Hepatic stellate cell (primary cell): Measurements from ENCODE around the gene CASP5.
"Not testable (repeated sequence)": the region's sequence is repeated elsewhere in the genome, so short reads cannot be mapped to it uniquely, and the experiment has no call there.

ENCODE experiments used
- DNase-seq: peaks from one replicate; pipeline ENCODE4 v3.0.0; 2011; ENCODE audit warnings: low spot score

Gene CASP5

DNA sequence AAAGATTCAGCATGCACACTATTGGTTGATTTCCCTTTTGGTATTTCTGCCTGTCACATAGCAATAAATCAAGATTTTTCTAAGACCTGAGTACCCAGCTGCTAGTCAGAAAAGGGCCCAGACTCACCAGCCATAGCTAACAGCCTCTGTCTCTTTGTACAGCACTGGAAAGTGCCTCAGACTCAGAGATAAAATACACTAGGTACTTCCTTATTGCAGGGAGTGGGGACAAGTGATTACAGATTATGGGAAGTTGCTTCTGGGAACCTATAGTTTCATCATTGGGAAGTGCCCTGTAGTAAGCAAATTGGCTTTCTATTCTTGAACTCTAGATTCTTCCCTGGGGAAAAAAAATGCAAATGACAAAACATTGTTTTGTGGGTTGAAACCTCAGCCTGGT, at the start of gene CASP5:
Gene CASP5, minus strand, starts transcription at position 166 of the 400 bp plus-strand sequence. Its CDS starts 32 bp downstream, at position 134.
- DNase-seq = no peak

DNA sequence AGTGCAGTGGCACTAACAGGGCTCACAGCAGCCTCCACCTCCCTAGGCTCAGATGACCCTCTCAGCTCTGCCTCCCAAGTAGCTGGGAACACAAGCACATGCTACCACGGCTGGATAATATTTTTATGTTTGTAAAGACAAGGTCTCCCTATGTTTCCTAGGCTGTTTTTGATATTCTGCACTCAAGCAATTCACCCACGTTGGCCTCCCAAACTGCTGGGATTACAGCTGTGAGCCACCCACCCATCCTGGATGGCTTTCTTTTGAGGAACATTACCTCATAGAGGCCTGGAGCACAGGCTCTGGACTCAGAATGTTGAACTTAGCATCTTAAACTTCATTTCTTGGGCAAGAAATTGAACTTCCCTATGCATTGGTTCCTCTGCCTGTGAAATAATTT, 49.1 kb upstream of the CASP5 start:
- DNase-seq = not testable (repeated sequence)

DNA sequence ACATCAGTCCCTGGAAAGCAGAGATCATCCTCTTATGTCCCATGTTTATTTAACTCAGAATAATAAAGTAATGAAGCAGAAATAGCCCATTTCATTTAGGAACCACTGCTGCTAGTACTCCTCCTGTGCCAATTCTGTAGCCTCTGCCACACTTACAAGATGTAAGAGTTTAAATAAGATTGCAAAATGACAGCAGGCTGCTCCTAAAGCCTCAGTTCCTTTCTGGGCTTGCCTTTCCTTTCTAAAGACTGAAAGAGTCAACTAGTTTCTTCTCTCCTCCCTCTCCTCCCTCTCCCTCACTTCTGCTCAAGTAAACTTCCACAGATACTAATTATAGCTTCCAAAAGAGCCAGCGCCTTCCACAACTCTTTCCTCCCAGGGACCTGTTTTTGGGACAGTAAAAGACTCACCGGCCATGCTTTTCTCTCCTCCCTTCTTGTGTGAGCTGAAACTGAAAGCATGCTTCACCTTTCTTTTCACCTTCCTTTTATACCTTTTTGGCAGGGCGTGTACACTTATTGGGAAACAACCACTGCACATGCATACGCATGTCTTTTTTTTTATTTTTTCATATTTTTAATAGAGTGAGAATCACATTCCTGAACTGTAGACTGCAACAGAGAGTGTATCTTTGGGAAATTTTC, 48.2 kb upstream of the CASP5 start:
- DNase-seq = no peak

DNA sequence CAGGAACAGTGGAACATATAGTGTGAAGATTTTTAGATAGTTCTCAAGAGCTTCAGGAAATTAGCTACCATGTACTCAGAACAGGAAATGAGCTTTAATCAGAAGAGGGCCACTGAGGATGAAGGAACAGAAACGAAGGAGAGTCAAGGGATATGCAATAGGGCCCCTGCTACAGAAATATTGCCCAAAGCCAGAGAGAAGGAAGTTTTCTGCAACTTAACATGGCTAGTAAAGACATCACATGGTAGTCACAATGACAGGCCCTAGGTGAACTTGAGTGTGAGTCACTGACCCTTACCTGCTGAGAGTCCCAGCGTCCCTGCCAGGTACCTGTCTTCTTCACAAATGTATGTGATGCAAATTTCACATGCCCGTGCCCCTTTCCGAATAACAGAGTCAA, 47.3 kb upstream of the CASP5 start:
- DNase-seq = no peak

DNA sequence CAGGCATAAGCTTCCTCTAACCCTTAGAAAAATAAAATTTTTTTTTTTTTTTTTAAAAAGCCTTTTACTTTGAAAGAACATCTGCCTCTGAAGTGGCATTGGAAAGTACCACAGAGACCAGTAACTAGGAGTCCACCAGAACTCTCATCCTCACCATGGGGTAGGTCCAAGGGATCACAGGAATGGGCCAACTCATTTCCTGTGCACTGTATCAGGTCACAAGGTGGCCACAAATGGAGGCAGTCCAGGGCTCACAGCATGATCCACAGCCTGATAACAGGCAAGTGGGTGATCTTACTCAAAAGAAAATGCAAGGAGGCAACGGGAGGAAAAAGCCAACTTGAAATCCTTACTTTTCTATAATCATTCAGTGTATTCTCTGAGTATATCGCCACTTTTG, 46.8 kb upstream of the CASP5 start:
- DNase-seq = not testable (repeated sequence)

DNA sequence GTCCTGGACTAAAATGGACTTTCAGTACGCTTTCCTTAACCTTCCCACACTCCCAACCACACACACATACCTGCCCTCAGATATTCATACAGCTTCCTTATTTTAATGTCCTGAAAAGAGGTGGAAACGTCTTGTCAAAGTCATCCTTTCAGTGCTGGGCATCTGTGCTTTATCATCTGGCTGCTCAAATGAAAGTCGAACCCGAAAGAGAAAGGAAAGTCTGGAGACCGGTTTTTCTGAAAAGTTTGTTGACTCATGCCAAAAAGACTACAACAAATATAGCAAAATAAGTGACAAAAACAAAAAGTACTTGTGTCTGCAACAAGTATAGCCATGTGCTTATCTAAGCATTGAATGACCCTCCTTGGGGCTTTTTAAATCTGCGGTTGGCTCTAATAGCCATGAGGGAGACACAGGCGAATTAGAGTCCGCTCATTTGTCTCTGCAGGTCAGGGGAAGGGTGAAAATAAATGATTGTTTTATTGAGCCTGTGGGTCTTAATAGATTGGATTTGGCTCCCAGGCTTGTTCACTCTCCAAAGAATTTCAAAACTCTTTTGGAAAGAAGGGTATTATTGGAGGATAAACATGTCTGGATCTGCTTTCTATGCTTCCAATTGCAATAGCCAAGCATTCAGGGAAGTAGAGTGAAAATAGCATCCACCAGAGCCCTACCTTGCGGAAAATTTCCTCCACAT, 40.4 kb upstream of the CASP5 start:
- not testable (repeated sequence) for DNase-seq

DNA sequence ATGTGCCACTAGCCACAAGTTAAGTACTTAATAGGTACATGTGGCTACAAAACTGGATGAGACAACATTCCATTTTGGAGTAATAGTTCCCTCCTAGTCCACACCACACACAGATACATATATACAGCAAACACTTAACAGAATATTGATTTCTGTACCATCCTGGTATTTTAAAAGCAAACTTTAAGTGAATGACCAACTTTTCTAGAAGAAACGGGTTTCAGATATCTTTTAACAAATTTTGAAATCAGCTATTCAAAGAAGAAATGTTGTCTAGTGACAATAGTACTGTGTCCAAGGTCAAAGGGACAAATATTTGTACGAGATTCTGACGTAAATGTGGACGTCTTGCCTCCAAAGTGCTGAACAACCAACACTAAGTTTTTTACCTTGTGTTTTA, 34.5 kb upstream of the CASP5 start:
- DNase-seq = no peak

DNA sequence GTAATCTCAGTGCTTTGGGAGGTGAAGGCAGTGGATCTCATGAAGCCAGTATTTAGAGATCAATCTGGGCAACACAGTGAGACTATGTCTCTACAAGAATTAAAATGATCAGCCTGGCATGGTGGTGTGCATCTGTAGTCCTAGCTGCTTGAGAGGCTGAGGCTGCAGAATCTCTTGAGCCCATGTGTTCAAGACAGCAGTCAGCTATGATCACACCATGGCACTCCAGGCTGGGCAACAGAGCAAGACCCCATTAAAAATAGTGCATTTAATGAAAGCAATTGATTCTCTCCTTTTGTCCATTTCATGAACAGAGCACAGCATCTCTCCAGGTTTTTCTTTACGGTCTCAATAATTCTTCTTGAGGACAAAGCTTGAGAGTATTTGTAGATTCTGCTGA, 33.5 kb upstream of the CASP5 start:
- DNase-seq = no peak

DNA sequence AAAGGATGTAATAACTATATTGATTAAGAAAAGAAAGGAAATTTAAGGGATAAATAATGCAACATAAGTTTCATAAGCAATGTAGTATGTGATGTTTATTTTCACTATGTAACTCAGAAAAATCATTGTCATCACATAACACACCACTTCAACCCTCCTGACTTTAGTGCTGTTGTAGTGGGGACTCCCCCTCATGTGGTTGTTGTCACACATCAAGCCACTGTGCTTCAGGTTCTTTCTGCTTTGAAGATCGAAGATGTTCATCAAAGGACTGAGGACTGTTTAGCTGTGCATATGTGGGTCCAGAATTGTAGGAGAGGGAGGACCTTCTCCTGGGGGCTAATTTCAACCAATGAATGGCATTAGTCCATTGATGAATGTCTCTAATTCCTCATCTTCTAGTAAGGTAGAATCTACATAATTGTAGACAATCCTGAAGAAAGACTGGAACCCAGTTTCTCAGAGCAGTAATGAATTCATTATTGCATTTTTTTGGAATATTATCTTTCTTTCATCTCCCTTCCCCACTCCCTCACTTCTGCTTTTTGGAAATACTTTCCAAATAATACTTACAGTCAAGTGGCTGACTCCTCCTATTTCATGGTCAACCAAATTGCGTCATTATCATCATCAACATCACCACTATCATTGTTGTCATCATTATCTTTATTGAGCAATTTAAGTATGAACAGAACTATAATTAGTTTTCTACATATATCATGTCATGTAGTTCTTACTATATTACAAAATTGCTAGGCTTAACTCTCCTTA, 31.9 kb upstream of the CASP5 start:
- no peak for DNase-seq

DNA sequence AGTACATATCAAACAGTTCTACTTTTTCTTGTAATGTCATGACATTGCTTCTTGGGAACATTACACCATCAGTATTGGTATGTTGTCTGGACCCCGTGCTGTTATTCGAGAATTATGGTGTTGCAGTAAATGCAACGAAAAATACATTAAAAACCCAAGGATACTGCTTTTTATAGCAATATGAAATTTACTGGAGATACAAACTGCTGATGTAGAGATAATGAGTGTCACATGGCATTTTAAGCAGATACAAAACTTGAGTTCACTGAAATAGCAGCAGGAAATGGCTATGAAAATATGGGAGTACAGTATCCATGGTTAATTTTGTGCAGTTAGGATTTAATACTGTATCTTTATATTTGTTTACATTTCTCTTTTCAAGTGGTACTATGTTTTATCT, 29.5 kb upstream of the CASP5 start:
- no peak for DNase-seq

DNA sequence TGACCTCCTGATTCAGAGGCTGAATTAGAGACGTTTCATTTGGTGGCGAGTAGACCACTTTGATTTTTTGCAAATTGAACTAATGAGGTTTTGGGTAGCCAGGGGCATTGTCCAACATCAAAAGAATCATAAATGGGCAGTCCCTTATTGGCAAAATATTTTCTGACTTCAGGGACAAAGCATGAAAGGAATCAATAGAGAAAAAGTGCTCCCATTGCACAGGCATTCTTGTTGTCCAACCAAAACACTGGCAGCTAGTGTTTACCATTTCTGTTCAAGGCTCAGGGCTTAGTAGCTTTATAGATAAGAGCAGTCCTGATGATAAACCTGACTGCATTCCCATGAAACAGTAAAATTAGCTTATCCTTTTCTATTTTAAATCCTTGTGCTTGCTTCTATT, 28.6 kb upstream of the CASP5 start:
- DNase-seq = no peak

DNA sequence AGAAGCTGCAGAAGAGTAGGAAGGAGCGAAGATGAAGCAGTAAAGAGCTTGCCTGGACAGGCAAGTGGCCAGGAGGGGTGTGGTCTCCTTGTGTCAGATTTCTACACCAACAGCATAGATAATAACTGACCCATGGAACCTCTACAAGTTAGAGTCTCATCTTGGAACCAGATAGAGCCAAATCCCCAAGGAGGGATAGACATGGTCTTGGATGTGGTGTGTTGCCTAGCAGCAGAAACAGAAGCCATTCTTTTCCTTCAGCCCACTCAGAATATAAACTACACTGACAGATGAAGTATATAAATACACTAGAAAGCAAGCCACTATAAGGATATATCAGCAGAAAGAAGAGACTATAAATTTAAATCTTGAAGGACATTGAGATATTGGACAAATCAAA, 26.5 kb upstream of the CASP5 start:
- no peak for DNase-seq

DNA sequence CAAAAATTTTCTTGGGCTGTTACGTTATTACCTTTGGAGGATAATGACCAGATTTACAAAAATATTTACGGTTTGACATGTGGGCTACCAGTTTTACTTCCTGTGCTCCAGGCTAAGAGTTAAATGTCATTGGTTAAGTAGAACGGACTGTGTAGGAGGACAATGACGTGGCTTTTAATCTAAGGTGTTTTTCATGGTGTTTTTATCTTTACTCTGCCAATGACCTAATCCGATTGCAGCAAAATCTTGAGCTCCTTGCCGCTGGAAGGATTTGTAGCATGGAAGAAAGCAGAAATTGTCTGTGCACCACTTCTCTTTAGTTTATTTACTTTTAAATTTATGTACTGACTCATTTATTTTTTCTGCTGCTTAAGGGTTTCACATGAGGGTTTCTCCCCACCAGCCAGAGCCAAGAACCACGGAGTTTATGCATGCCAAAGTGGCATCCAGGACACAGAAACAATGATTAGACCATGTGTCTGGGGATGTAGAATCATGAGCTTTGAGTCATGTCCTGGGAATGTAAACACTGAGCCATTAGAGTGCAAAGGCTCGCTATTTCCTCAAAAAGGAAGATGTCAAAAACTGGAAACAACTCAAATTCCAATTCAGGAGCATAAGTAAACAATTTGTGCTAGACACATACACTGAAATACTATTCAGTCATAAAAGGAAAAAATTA, 24.1 kb upstream of the CASP5 start:
- DNase-seq = peak; percentile 71

DNA sequence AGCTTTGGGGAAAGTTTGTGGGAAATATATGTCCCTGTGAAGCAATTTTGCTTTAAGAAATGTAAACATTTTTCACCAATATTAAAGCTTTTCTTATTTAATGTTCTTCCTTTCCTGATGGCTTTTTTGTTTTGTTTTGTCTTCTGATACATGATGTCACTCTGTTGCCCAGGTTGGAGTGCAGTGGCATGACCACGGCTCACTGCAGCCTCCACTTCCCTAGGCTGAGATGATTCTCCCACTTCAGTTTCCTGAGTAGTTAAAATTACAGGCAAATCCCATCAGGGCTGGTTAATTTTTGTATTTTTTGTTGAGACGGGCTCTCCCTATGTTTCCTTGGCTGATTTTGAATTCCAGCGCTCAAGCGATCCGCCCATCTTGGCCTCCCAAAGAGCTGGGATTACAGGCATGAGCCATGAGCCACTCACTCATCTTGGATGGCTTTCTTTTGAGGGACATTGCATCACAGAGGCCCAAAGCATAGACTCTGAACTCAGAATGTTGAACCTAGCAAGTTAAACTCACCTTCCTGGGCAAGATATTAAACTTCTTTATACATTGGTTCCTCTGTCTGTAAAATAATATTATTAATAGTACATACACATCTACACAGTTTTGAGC, 22.8 kb upstream of the CASP5 start:
- DNase-seq = no peak

DNA sequence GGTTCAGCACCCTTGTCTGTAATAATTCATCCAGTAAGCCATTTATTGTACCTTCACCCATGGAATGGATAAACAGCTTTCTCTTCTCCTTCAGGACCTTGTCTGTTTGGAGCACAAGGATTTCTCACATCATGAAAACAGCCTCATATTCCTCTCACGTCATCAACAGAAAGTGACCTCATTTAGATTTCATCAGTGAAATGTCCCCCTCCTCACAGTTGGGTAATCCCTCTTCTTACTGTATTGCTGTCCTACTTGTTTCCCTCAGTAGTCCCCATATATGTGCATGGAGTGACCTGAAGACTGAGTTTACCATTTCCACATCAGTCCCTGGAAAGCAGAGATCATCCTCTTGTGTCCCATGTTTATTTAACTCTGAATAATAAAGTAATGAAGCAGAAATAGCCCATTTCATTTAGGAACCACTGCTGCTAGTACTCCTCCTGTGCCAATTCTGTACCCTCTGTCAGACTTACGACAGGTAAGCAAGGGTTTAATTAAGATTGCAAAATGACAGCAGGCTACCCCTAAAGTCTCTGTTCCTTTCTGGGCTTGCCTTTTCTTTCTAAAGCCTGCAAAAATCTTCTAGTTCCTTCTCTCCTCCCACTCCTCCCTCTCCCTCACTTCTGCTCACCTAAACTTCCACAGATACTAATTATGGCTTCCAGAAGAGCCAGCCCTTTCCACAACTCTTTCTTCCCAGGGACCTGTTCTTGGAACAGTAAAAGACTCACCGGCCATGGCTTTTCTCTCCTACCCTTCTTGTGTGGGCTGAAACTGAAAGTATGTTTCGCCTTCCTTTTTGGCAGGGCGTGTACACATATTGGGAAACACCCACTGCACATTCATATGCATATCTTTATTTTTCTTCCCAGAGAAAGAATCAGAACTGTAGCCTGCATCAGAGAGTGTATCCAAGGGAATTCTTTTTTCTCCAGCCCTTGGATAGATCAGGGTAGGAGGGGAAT, 21.9 kb upstream of the CASP5 start, which contains the start of gene CARD16:
Gene CARD16, minus strand, starts transcription at position 779 of the 968 bp plus-strand sequence. Its CDS starts 38 bp downstream, at position 741.
- peak; percentile 6 for DNase-seq

DNA sequence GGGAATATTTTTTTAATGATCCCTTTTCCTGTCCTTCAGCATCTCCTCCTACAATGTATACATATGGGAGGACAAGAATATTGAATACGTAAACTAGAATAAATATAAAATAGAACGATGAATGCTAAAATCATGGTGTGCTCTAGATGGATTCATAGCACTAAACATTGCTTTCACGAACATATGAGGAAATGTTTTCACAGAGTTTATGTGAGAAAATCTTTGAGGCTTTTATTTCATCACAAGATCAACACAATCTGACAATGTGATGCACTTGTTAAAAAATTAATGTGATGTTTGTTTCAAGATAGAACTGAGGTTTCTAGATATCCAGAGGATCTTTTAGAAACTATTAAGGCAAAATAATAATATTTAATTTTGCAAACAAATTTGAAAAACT, 19.2 kb upstream of the CASP5 start:
- no peak for DNase-seq

DNA sequence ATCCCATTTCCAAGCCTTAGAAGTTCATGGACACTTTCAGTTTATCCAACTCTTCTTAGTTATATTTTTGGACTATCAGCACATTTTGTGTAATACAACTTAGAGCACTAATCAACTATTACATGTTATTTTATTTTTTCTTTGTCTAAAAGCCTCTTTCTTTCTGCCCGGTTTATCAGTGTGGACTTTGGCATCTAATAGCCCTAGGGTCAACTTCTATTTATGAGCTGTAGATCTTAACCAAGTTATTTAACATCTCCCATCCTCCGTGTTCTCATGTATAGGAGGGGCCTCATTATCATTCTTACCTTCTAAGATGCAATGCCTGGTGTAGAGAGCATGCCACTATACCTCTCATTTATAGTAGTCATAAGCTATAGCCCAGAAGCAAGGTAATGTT, 17.7 kb upstream of the CASP5 start:
- DNase-seq = no peak

DNA sequence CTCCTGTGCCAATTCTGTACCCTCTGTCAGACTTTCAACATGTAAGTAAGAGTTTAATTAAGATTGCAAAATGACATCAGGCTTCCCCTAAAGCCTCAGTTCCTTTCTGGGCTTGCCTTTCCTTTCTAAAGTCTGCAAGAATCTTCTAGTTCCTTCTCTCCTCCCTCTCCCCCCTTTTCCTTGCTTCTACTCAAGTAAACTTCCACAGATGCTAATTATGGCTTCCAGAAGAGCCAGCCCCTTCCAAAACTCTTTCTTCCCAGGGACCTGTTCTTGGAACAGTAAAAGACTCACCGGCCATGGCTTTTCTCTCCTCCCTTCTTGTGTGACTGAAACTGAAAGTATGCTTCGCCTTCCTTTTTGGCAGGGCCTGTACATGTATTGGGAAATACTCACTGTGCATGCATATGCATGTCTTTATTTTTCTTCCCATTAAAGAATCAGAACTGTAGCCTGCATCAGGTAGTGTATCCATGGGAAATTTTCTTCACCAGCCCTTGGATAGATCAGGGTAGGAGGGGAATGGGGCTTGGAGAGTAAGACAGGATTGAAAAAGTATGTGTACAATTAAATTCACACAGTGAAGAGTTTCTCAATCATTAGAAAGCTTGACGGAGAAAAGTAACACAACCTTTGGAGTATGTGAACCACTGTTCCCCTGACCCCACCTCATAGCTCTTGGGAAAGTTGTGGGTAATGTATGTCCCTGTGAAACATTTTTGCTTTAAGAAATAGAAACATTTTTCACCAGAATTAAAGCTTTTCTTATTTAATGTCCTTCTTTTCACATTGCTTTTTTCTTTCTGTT, 12.0 kb upstream of the CASP5 start, which contains the start of gene CASP1:
Gene CASP1, minus strand, starts transcription at position 332 of the 808 bp plus-strand sequence. Its CDS starts 31 bp downstream, at position 301.
- peak; percentile 12 for DNase-seq

DNA sequence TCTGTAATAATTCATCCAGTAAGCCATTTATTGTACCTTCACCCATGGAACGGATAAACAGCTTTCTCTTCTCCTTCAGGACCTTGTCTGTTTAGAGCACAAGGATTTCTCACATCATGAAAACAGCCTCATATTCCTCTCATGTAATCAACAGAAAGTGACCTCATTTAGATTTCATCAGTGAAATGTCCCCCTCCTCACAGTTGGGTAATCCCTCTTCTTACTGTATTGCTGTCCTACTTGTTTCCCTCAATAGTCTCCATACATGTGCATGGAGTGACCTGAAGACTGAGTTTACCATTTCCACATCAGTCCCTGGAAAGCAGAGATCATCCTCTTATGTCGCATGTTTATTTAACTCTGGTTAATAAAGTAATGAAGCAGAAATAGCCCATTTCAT, 11.4 kb upstream of the CASP5 start:
- not testable (repeated sequence) for DNase-seq

DNA sequence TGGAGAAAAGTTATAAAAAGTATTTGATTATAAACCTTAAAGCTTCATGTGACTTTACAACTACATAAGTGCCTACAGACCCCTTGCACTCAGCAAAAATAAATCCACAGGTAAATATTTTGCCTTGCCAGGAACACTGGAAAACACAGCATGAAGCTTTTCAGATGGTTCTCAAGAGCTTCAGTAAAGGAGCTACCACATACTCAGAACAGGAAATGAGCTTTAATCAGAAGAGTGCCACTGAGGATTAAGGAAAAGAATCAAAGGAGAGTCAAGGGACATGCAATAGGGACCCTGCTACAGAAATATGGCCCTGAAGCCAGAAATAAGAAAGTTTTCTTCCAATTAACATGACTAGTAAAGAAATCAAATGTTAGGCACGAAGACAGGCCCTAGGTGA, 10.8 kb upstream of the CASP5 start:
- DNase-seq = no peak
